Adrenal gland (tissue), 12 donors: ENCODE results near the gene EFNA5. TPM values are rescaled to one million over a fixed set of nuclear protein-coding genes. Genes with fewer than 3 reads are reported as not detected.

Experiments used
- DNase-seq, 7 donors: peaks; one replicate each; pipeline ENCODE4 v3.0.0-alpha.2; 2019 to 2020
- H3K27ac ChIP-seq, 5 donors: fragments of 200-600 bp; sonication (generic) in 4 of 5; 1 replicate in 3 of 5; 2 replicates in 2 of 5; pipeline versions ENCODE4 v1.5.1 to v1.8.0; 2016 to 2020; ENCODE audit warnings: mild to moderate bottlenecking in 1 of 5
- H3K27me3 ChIP-seq: fragments of 200-600 bp; 2 replicates; pipeline ENCODE4 v1.8.0; 2021
- H3K36me3 ChIP-seq, 2 donors: fragments of 200-600 bp; replicated peaks in 1 of 2; 1 replicate in 1 of 2; 2 replicates in 1 of 2; pipeline versions ENCODE4 v1.5.1 to v1.8.0; 2018 to 2022
- H3K4me1 ChIP-seq, 2 donors: fragments of 200-600 bp; replicated peaks in 1 of 2; 1 replicate in 1 of 2; 2 replicates in 1 of 2; pipeline versions ENCODE4 v1.5.1 to v1.8.0; 2018 to 2021
- H3K4me3 ChIP-seq, 4 donors: fragments of 200-600 bp; sonication (generic) in 3 of 4; one replicate each; pipeline ENCODE4 v1.5.1; 2016 to 2018
- H3K9me3 ChIP-seq, 3 donors: fragments of 200-600 bp; sonication (generic) in 1 of 3; replicated peaks in 1 of 3; 1 replicate in 2 of 3; 2 replicates in 1 of 3; pipeline versions ENCODE4 v1.5.1 to v1.8.0; 2016 to 2021
- POLR2A ChIP-seq, 2 donors: fragments of 450-650 bp; IDR thresholded peaks; one replicate each; pipeline ENCODE4 v1.6.1; 2017; ENCODE audit warnings: antibody characterized with exemption in 2 of 2, mild to moderate bottlenecking in 2 of 2, moderate library complexity in 1 of 2
- WGBS, 4 donors: extraction: QIAGEN DNeasy Blood & Tissue Kit in 2 of 4; methylation state at CpG; one replicate each; pipeline versions ENCODE4 v1.1.5 to v1.1.7; 2013 to 2017; 5-methylcytosine and 5-hydroxymethylcytosine counted together
- intact Hi-C, 2 donors: fragments of 100-400 bp; cut with DNase I; formaldehyde crosslinking; loops; one replicate each; pipeline versions ENCODE4 v1.14.1 to v1.15.0; 2022 to 2023
- polyA plus RNA-seq, 3 donors: library from polyadenylated mRNA; stranded (reverse); fragments of 200-250 nt in 2 of 3; fragments of 350-450 nt in 1 of 3; fragmentation: Illumina TruSeq in 1 of 3; extraction: RNeasy Lipid Tissue Mini Kit (QIAGEN cat#74804) in 1 of 3; gene quantifications; one replicate each; pipeline ENCODE4 v1.2.3, GENCODE V29; 2013 to 2014
- total RNA-seq, 9 donors: library from RNA; depleted of rRNA in 4 of 9; stranded (reverse); fragments of >200 nt in 4 of 9; fragments of 120-200 nt in 1 of 9; fragmentation: NEBNext Ultra II Directional in 1 of 9; extraction: Animal tissue kit (Norgen Biotek cat#: 25700) in 1 of 9; gene quantifications; one replicate each; pipeline versions ENCODE4 v1.1.0 to v1.2.4, GENCODE V29; 2013 to 2023
- TF ChIP-seq, protein P1 (sequence below), 6 experiments: fragments of 450-650 bp in 4 of 6; fragments of 200-600 bp in 2 of 6; sonication (generic) in 1 of 6; IDR thresholded peaks; 1 replicate in 5 of 6; 2 replicates in 1 of 6; pipeline versions ENCODE4 v1.5.1 to v1.8.0; 2016 to 2021; ENCODE audit warnings: antibody characterized with exemption in 6 of 6, mild to moderate bottlenecking in 2 of 6, moderate library complexity in 1 of 6
- donor health status: healthy with polysubstance abuse.
- donor health status: Bipolar disorder and iron deficiency.
- donor health status: DM: yes; HTN: yes; CAD: no.
- donor health status: DM: no; HTN: no; CAD: no.
- donor health status: DM: no; HTN: no; CAD: no.
- donor health status: DM: yes; HTN: yes; CAD: no.

Gene EFNA5
- total and polyA plus RNA-seq, 12 donors: 0.06 to 11.8 (median 1.6) TPM

GRCh38 chr5:107516452-107517184 is 154.1 kb downstream of the EFNA5 start:
- Histone ChIP-seq H3K27me3 (no peaks in the 10 kb centered on the region), H3K27ac (no peak overlapping the region), H3K9me3 (no peaks in the 10 kb centered on the region), H3K4me3 (no peak overlapping the region), H3K36me3 (no peaks in the 10 kb centered on the region), H3K4me1 (peaks cover 0 to 5% of the 10 kb centered on the region in 2 donors)
- intact Hi-C loops: no loop called here
- 69 to 90% (median 88%) methylated on average over 3 of the region's 3 CpGs for WGBS, 4 donors
- no peak for DNase-seq
- TF ChIP-seq, protein P1, sequence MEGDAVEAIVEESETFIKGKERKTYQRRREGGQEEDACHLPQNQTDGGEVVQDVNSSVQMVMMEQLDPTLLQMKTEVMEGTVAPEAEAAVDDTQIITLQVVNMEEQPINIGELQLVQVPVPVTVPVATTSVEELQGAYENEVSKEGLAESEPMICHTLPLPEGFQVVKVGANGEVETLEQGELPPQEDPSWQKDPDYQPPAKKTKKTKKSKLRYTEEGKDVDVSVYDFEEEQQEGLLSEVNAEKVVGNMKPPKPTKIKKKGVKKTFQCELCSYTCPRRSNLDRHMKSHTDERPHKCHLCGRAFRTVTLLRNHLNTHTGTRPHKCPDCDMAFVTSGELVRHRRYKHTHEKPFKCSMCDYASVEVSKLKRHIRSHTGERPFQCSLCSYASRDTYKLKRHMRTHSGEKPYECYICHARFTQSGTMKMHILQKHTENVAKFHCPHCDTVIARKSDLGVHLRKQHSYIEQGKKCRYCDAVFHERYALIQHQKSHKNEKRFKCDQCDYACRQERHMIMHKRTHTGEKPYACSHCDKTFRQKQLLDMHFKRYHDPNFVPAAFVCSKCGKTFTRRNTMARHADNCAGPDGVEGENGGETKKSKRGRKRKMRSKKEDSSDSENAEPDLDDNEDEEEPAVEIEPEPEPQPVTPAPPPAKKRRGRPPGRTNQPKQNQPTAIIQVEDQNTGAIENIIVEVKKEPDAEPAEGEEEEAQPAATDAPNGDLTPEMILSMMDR (IDR thresholded peaks at IDR 0.05): no peak
- TF ChIP-seq POLR2A (IDR thresholded peaks at IDR 0.05): no peak

GRCh38 chr5:107515521-107516080 is 155.1 kb downstream of the EFNA5 start:
- no peak overlapping the region for H3K27ac ChIP-seq
- no peak for TF ChIP-seq POLR2A (IDR thresholded peaks at IDR 0.05)
- TF ChIP-seq, protein P1 (IDR thresholded peaks at IDR 0.05): no peak
- 88 to 95% (median 91%) methylated on average over 7 of the region's 7 CpGs for WGBS, 4 donors
- H3K4me3 ChIP-seq: no peak overlapping the region
- H3K4me1 ChIP-seq: peaks cover 0 to 2% of the 10 kb centered on the region in 2 donors
- intact Hi-C loops: no loop called here
- no peaks in the 10 kb centered on the region for H3K36me3 ChIP-seq
- H3K9me3 ChIP-seq: no peaks in the 10 kb centered on the region
- no peaks in the 10 kb centered on the region for H3K27me3 ChIP-seq
- DNase-seq: no peak

GRCh38 chr5:107514305-107514704 is 156.4 kb downstream of the EFNA5 start:
- 60 to 82% (median 72%) methylated on average over 2 of the region's 2 CpGs for WGBS, 4 donors
- no peak for TF ChIP-seq POLR2A (IDR thresholded peaks at IDR 0.05)
- TF ChIP-seq, protein P1 (IDR thresholded peaks at IDR 0.05): no peak
- intact Hi-C loops: no loop called here

DNA sequence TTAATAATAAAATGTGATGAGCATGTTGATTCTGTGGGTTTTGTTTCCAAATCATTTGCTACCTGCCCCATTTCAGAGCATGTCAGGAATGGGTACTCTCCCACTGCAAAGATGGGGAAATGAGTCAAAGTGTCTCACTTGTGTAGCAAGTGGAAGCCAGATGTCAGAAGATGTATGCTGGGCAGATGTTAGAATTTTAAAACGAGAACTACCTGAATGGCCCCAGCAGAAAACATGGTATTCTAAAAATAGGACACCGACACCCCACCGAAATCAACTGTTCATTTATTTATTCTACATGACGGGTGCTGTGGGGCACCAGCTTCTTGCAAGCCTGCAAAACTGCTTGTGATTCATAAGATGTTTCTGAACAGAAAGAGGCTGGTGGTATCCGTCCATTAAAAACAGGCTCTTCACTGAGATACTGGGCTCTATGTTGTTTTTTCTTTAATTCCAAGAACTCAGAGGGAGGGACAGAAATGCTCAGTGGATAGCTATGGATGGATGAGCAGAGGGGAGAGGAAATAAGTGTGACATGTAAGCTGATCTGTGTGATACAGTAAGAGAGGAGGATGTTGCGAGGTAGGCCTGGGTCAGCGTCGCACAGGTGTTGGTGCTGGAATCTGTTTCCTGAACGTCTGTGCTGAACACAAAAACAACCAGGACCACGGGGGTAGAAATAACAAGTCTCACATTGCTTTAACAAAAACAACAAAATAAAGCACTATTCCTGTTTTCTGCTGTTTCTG is 157.2 kb downstream of the EFNA5 start:
- no peak for DNase-seq
- H3K4me1 ChIP-seq: no peaks in the 10 kb centered on the region
- intact Hi-C loops: no loop called here
- no peaks in the 10 kb centered on the region for H3K27me3 ChIP-seq
- H3K36me3 ChIP-seq: no peaks in the 10 kb centered on the region
- 63 to 75% (median 74%) methylated on average over 10 of the region's 10 CpGs for WGBS, 4 donors
- H3K9me3 ChIP-seq: no peaks in the 10 kb centered on the region
- no peak overlapping the region for H3K4me3 ChIP-seq
- no peak for TF ChIP-seq POLR2A (IDR thresholded peaks at IDR 0.05)
- TF ChIP-seq, protein P1 (IDR thresholded peaks at IDR 0.05): no peak
- H3K27ac ChIP-seq: no peak overlapping the region

More at GRCh38 chr5:107514305-107514704, 156.4 kb downstream of the EFNA5 start:
- Histone ChIP-seq H3K27ac (no peak overlapping the region), H3K4me3 (no peak overlapping the region), H3K36me3 (no peaks in the 10 kb centered on the region), H3K4me1 (no peaks in the 10 kb centered on the region), H3K9me3 (no peaks in the 10 kb centered on the region), H3K27me3 (no peaks in the 10 kb centered on the region)
- no peak for DNase-seq
